Liver (tissue), 3 donors: ENCODE results near the gene TNS1.

Source experiments
- ATF3 ChIP-seq: IDR thresholded peaks from 2 replicates; pipeline ENCODE4 v1.6.1; 2016; ENCODE audit warnings: antibody characterized with exemption
- FOXA1 ChIP-seq: IDR thresholded peaks from 2 replicates; pipeline ENCODE4 v1.6.1; 2016; ENCODE audit warnings: antibody characterized with exemption
- GABPA ChIP-seq, 2 donors: IDR thresholded peaks in 1 of 2; conservative IDR thresholded peaks in 1 of 2; 2 replicates each; pipeline ENCODE4 v1.6.1; 2016; ENCODE audit warnings: antibody characterized with exemption in 2 of 2, mild to moderate bottlenecking in 1 of 2, moderate library complexity in 1 of 2
- MAX ChIP-seq: IDR thresholded peaks from 2 replicates; pipeline ENCODE4 v1.6.1; 2016; ENCODE audit warnings: antibody characterized with exemption
- RAD21 ChIP-seq, 2 donors: IDR thresholded peaks; 2 replicates each; pipeline ENCODE4 v1.6.1; 2016; ENCODE audit warnings: antibody characterized with exemption in 2 of 2, mild to moderate bottlenecking in 2 of 2
- REST ChIP-seq: IDR thresholded peaks from 2 replicates; pipeline ENCODE4 v1.6.1; 2016; ENCODE audit warnings: antibody characterized with exemption, mild to moderate bottlenecking
- RXRA ChIP-seq, 2 donors: IDR thresholded peaks; 2 replicates each; pipeline ENCODE4 v1.6.1; 2017 to 2018; ENCODE audit warnings: antibody characterized with exemption in 2 of 2, mild to moderate bottlenecking in 1 of 2
- SP1 ChIP-seq: IDR thresholded peaks from 2 replicates; pipeline ENCODE4 v1.6.1; 2018; ENCODE audit warnings: antibody characterized with exemption, mild to moderate bottlenecking
- TAF1 ChIP-seq: conservative IDR thresholded peaks from 2 replicates; pipeline ENCODE4 v1.6.1; 2016; ENCODE audit warnings: antibody characterized with exemption, mild to moderate bottlenecking
- YY1 ChIP-seq: IDR thresholded peaks from 2 replicates; pipeline ENCODE4 v1.6.1; 2016; ENCODE audit warnings: antibody characterized with exemption, mild to moderate bottlenecking
- TF ChIP-seq, protein P1 (sequence below): fragments of 150-350 bp; IDR thresholded peaks from 2 replicates; pipeline ENCODE4 v1.5.1; 2017; ENCODE audit warnings: improper control_type of control experiment, low read depth, low read length; ENCODE audit not compliant: missing input control
- donor health status: healthy.
- donor health status: healthy.

GRCh38 chr2:217941886-217942728 lies 60.7 kb downstream of the TNS1 start:
- TF ChIP-seq YY1: no peak
- TF ChIP-seq MAX: no peak
- TF ChIP-seq, protein P1, sequence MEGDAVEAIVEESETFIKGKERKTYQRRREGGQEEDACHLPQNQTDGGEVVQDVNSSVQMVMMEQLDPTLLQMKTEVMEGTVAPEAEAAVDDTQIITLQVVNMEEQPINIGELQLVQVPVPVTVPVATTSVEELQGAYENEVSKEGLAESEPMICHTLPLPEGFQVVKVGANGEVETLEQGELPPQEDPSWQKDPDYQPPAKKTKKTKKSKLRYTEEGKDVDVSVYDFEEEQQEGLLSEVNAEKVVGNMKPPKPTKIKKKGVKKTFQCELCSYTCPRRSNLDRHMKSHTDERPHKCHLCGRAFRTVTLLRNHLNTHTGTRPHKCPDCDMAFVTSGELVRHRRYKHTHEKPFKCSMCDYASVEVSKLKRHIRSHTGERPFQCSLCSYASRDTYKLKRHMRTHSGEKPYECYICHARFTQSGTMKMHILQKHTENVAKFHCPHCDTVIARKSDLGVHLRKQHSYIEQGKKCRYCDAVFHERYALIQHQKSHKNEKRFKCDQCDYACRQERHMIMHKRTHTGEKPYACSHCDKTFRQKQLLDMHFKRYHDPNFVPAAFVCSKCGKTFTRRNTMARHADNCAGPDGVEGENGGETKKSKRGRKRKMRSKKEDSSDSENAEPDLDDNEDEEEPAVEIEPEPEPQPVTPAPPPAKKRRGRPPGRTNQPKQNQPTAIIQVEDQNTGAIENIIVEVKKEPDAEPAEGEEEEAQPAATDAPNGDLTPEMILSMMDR: no peak
- no peak for TF ChIP-seq REST
- TF ChIP-seq SP1: no peak
- no peak for TF ChIP-seq RAD21 (IDR thresholded peaks at IDR 0.05)
- TF ChIP-seq FOXA1: no peak
- no peak for TF ChIP-seq TAF1
- no peak for TF ChIP-seq ATF3
- TF ChIP-seq RXRA (IDR thresholded peaks at IDR 0.05): no peak
- no peak for TF ChIP-seq GABPA (IDR thresholded peaks at IDR 0.05 in 1 of 2, conservative IDR thresholded peaks at IDR 0.05 in 1 of 2)
